NCI-H2171 treated with DMSO at 0.1 percent for 48 hours (cell line): ENCODE measurements around the gene MOK.

Experiments used
- DNase-seq: peaks from one replicate; lab custom pipeline; 2025; lab: John Stamatoyannopoulos, UW

The MOK gene

GRCh38 chr14:102283631-102284129 lies 21.3 kb downstream of the MOK start:
- DNase-seq = no peak

GRCh38 chr14:102282751-102283465 lies 22.1 kb downstream of the MOK start:
- DNase-seq = no peak

GRCh38 chr14:102280376-102280962 lies 24.5 kb downstream of the MOK start:
- DNase-seq = no peak

- DNase-seq = no peak
Measured at GRCh38 chr14:102279688-102280348, 25.1 kb downstream of the MOK start.

GRCh38 chr14:102279282-102279681 lies 25.7 kb downstream of the MOK start:
- no peak for DNase-seq

- no peak for DNase-seq
Measured at GRCh38 chr14:102278631-102278935, 26.4 kb downstream of the MOK start.

- DNase-seq = peak; percentile 83
Measured at GRCh38 chr14:102277874-102278630, 26.9 kb downstream of the MOK start.

GRCh38 chr14:102275866-102276265 lies 29.1 kb downstream of the MOK start:
- no peak for DNase-seq

GRCh38 chr14:102272392-102272791 lies 32.6 kb downstream of the MOK start:
- no peak for DNase-seq

- DNase-seq = no peak
Measured at GRCh38 chr14:102264775-102265174, 40.2 kb downstream of the MOK start.

- no peak for DNase-seq
Measured at GRCh38 chr14:102264355-102264754, 40.6 kb downstream of the MOK start.

GRCh38 chr14:102262929-102263462 lies 42.0 kb downstream of the MOK start:
- DNase-seq = peak; percentile 93

GRCh38 chr14:102258136-102258535 lies 46.8 kb downstream of the MOK start:
- DNase-seq = no peak

- DNase-seq = no peak
Measured at GRCh38 chr14:102256716-102257115, 48.2 kb downstream of the MOK start.

- no peak for DNase-seq
Measured at GRCh38 chr14:102255401-102256190, 49.4 kb downstream of the MOK start.

- DNase-seq = no peak
Measured at GRCh38 chr14:102252834-102253801, 51.8 kb downstream of the MOK start.

GRCh38 chr14:102251161-102251560 lies 53.8 kb downstream of the MOK start:
- no peak for DNase-seq

GRCh38 chr14:102250636-102251035 lies 54.3 kb downstream of the MOK start:
- no peak for DNase-seq

GRCh38 chr14:102249981-102250380 lies 55.0 kb downstream of the MOK start:
- no peak for DNase-seq

GRCh38 chr14:102249041-102249440 lies 55.9 kb downstream of the MOK start:
- DNase-seq = no peak
